Measurements from ENCODE around the gene SLC66A1. TPM values are rescaled to one million over a fixed set of nuclear protein-coding genes. Genes with fewer than 3 reads are reported as not detected.

SLC66A1 gene
- total RNA-seq, 4 donors from 2014 or later: 10.5 to 14.0 (median 12.5) TPM

DNA sequence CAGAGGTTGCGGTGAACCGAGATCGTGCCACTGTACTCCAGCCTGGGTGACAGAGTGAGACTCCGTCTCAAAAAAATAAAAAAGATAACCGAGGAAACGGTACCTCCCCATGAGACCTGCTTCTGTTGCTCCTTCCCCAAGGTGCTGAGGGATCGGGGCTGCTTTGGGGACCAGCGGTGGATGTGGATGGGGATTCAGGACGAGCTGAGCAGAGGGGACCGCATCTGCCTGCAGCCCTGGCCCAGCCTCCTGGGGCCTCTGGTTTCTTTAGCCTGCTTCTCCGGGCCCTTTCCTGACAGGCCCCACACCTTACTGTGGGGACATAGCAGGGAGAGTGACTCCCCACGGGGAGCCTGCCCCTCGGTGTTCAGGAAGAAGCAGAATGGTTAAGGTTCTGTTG, 17.1 kb downstream of the SLC66A1 start:
- Histone ChIP-seq H3K36me3 (peaks cover 47% of the 10 kb centered on the region), H3K27ac (no peak overlapping the region), H3K4me3 (no peak overlapping the region), H3K4me1 (no peaks in the 10 kb centered on the region), H3K9me3 (no peaks in the 10 kb centered on the region), H3K27me3 (no peaks in the 10 kb centered on the region)
- TF ChIP-seq POLR2AphosphoS5 (IDR thresholded peaks at IDR 0.05) (no peak), EP300 (IDR thresholded peaks at IDR 0.05) (no peak), POLR2A (IDR thresholded peaks at IDR 0.05) (no peak)
- TF ChIP-seq, protein P1, sequence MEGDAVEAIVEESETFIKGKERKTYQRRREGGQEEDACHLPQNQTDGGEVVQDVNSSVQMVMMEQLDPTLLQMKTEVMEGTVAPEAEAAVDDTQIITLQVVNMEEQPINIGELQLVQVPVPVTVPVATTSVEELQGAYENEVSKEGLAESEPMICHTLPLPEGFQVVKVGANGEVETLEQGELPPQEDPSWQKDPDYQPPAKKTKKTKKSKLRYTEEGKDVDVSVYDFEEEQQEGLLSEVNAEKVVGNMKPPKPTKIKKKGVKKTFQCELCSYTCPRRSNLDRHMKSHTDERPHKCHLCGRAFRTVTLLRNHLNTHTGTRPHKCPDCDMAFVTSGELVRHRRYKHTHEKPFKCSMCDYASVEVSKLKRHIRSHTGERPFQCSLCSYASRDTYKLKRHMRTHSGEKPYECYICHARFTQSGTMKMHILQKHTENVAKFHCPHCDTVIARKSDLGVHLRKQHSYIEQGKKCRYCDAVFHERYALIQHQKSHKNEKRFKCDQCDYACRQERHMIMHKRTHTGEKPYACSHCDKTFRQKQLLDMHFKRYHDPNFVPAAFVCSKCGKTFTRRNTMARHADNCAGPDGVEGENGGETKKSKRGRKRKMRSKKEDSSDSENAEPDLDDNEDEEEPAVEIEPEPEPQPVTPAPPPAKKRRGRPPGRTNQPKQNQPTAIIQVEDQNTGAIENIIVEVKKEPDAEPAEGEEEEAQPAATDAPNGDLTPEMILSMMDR (IDR thresholded peaks at IDR 0.05): no peak
- WGBS: 87% methylated on average over 11 of the region's 13 CpGs
- DNase-seq (ENCODE audit: low spot score in 2 of 2): no peak

DNA sequence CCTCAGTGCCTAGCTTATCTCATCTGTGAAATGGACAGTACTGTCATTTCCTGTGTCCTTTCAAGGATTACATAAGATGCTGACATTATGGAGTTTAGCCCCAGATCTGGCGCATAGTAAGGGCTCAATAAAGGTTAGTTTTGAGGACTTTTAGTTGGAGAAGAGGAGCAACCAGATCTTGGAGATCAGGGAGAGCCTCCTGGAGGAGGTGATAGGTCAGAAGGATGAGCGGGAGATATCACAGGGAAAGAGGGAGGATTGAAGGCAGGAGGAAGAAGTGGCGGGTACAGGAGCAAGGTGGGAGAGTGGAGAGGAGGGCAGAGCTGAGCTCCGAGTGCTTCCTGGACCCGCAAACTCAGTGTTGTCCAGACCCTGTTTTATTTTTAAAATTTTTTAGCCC, 17.5 kb downstream of the SLC66A1 start:
- DNase-seq (ENCODE audit: low spot score in 2 of 2): no peak
- no peaks in the 10 kb centered on the region for H3K27me3 ChIP-seq
- H3K4me3 ChIP-seq: no peak overlapping the region
- WGBS: 93% methylated on average over 5 of the region's 5 CpGs
- H3K9me3 ChIP-seq: no peaks in the 10 kb centered on the region
- H3K36me3 ChIP-seq: peaks cover 43% of the 10 kb centered on the region
- no peak overlapping the region for H3K27ac ChIP-seq
- TF ChIP-seq EP300 (IDR thresholded peaks at IDR 0.05) (no peak), POLR2A (IDR thresholded peaks at IDR 0.05) (no peak), POLR2AphosphoS5 (IDR thresholded peaks at IDR 0.05) (no peak)
- TF ChIP-seq, protein P1 (IDR thresholded peaks at IDR 0.05): no peak
- H3K4me1 ChIP-seq: no peaks in the 10 kb centered on the region

DNA sequence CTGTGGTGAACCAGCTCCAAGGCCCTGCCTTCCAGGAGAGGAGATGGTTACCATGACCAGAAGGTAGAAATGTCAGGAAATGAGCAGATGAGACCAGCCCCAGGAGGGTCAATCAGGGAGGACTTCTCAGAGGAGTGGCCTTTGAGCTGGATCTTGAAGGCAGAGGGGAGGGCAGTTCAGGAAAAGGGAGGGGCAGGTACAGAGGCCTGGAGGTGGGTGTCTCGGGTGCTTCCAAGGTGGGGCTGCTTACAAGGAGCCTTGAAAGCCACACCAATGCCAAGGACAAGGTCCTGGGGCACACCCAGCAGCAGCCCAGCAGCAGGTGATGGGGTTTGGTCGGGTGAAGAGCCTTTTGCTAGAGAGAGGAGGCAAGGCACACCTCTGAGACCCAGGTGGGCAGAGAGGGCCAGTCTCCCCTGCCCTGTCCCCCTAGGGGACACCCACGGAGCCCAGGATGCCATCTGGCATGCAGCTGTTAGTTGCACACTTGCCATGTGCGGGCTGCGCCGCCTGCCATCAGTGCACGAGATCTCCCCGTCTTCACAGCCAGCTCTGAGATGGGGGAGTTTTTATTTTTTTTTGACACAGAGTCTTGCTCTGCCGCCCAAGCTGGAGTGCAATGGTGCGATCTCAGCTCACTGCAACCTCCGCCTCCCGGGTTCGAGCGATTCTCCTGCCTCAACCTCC, 18.5 kb downstream of the SLC66A1 start:
- H3K9me3 ChIP-seq: no peaks in the 10 kb centered on the region
- no peak overlapping the region for H3K4me3 ChIP-seq
- no peak overlapping the region for H3K27ac ChIP-seq
- H3K36me3 ChIP-seq: peaks cover 33% of the 10 kb centered on the region
- H3K27me3 ChIP-seq: no peaks in the 10 kb centered on the region
- 69% methylated on average over 14 of the region's 14 CpGs for WGBS
- no peak for DNase-seq (ENCODE audit: low spot score in 2 of 2)
- H3K4me1 ChIP-seq: no peaks in the 10 kb centered on the region
- TF ChIP-seq POLR2AphosphoS5 (IDR thresholded peaks at IDR 0.05) (no peak), EP300 (IDR thresholded peaks at IDR 0.05) (no peak), POLR2A (IDR thresholded peaks at IDR 0.05) (no peak)
- TF ChIP-seq, protein P1 (IDR thresholded peaks at IDR 0.05): no peak

DNA sequence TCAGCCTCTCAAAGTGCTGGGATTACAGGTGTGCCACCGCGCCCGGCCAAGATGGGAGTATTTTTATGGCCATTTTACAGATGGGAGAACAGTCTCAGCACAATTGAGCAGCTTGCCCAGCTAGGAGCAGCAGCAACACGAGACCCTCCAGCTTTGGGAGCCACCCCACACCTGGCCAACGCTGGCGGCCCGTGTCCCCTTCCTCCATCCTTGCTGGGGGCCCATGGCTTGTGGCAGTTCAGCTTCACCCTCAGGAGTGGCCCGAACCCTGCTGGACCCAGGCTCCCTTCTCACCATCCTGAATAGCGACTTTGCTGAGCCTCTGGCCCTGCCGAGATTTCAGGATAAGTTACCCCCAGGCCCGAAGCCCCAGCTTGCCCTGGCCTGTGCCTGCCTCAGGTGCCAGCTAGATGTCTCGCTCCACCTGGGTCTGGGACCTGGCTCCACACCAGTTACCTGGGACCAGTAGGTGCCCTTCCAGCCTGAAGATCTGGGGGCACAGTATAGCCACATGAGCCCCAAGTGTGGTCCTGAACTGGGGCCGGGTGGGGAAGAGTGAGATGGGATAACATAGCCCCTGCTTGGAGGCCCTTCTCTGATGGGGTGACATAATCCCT, 19.2 kb downstream of the SLC66A1 start:
- 75% methylated on average over 8 of the region's 13 CpGs for WGBS
- no peak overlapping the region for H3K27ac ChIP-seq
- no peaks in the 10 kb centered on the region for H3K9me3 ChIP-seq
- DNase-seq (ENCODE audit: low spot score in 2 of 2): no peak
- no peaks in the 10 kb centered on the region for H3K4me1 ChIP-seq
- no peaks in the 10 kb centered on the region for H3K27me3 ChIP-seq
- H3K36me3 ChIP-seq: peaks cover 25% of the 10 kb centered on the region
- H3K4me3 ChIP-seq: no peak overlapping the region
- TF ChIP-seq, protein P1 (IDR thresholded peaks at IDR 0.05): no peak
- no peak for TF ChIP-seq POLR2A (IDR thresholded peaks at IDR 0.05)
- TF ChIP-seq EP300 (IDR thresholded peaks at IDR 0.05): no peak
- TF ChIP-seq POLR2AphosphoS5 (IDR thresholded peaks at IDR 0.05): no peak

DNA sequence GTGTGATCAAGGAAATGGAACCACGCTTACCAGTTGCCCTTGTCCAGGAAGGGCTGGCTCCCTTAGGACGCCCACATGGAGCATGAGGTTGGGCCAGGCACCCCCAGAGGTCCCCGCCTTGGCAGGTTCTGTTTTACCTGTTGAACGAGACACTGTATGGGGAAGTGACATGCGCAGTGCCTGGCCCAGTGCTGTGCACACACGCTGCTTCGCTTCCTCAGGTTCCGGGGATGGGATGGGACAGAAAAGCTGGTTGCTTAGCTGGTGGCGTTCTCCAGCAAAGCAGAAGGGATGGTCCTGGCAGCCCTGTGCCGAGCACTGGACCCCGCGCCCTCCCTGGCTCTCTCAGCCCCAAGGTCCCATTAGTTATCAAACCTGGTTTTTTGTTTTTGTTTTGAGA, 20.7 kb downstream of the SLC66A1 start:
- Histone ChIP-seq H3K9me3 (no peaks in the 10 kb centered on the region), H3K36me3 (peaks cover 13% of the 10 kb centered on the region), H3K27me3 (no peaks in the 10 kb centered on the region), H3K4me3 (no peak overlapping the region), H3K27ac (no peak overlapping the region), H3K4me1 (no peaks in the 10 kb centered on the region)
- 89% methylated on average over 10 of the region's 12 CpGs for WGBS
- no peak for TF ChIP-seq POLR2AphosphoS5 (IDR thresholded peaks at IDR 0.05)
- TF ChIP-seq, protein P1 (IDR thresholded peaks at IDR 0.05): no peak
- no peak for DNase-seq (ENCODE audit: low spot score in 2 of 2)

All from suprapubic skin (tissue), 4 donors.